HepG2 (cell line): ENCODE results near the gene MAPK11. TPM values are rescaled to one million over a fixed set of nuclear protein-coding genes. Genes with fewer than 3 reads are reported as not detected.

Source experiments
- ARID2 ChIP-seq: sonication (generic); formaldehyde crosslinking; IDR thresholded peaks from 2 replicates; pipeline ENCODE4 v1.8.1; 2022; ENCODE audit warnings: mild to moderate bottlenecking, missing genetic modification reagents, borderline replicate concordance
- ASH2L ChIP-seq: fragments of 300-600, 200-600 bp; sonication (generic); IDR thresholded peaks from 2 replicates; pipeline ENCODE4 v1.7.0; 2017; ENCODE audit warnings: low read depth, mild to moderate bottlenecking, moderate library complexity, mixed read lengths, low read length; ENCODE audit not compliant: insufficient read length
- CENPT ChIP-seq: sonication (generic); formaldehyde crosslinking; IDR thresholded peaks from 2 replicates; pipeline ENCODE4 v1.8.0; 2022; ENCODE audit warnings: low read depth, mild to moderate bottlenecking, moderate library complexity, missing genetic modification reagents
- CERS6 ChIP-seq: sonication (generic); formaldehyde crosslinking; IDR thresholded peaks from 2 replicates; pipeline ENCODE4 v1.5.0; 2020; ENCODE audit warnings: missing genetic modification reagents
- DRAP1 ChIP-seq: IDR thresholded peaks from 2 replicates; pipeline ENCODE4 v1.6.1; 2016; ENCODE audit warnings: missing genetic modification reagents, missing compliant biosample characterization
- FOXA1 ChIP-seq, 2 experiments: fragments of 450-650 bp in 1 of 2; sonication (generic) in 1 of 2; formaldehyde crosslinking in 1 of 2; IDR thresholded peaks; 2 replicates each; pipeline versions ENCODE4 v1.4.0 to v1.6.1; 2016 to 2020; ENCODE audit warnings: missing genetic modification reagents in 1 of 2
- GATAD2A ChIP-seq: IDR thresholded peaks from 2 replicates; pipeline ENCODE4 v1.6.1; 2016
- HHEX ChIP-seq: IDR thresholded peaks from 2 replicates; pipeline ENCODE4 v1.6.1; 2016; ENCODE audit warnings: control low read depth
- HNRNPH1 ChIP-seq: fragments of 200-400 bp; formaldehyde crosslinking; optimal IDR thresholded peaks from 2 replicates; pipeline ENCODE3; 2017; ENCODE audit warnings: mild to moderate bottlenecking, low read depth, low read length
- MAX ChIP-seq: IDR thresholded peaks from 2 replicates; pipeline ENCODE4 v1.6.1; 2012; ENCODE audit warnings: inconsistent platforms
- MEF2D ChIP-seq: sonication (generic); formaldehyde crosslinking; IDR thresholded peaks from 2 replicates; pipeline ENCODE4 v1.5.1; 2020; ENCODE audit warnings: mild to moderate bottlenecking, missing genetic modification reagents
- NAIF1 ChIP-seq: sonication (generic); formaldehyde crosslinking; IDR thresholded peaks from 2 replicates; pipeline ENCODE4 v1.5.0; 2020; ENCODE audit warnings: mild to moderate bottlenecking, missing genetic modification reagents, borderline replicate concordance
- PATZ1 ChIP-seq: sonication (generic); formaldehyde crosslinking; IDR thresholded peaks from 2 replicates; pipeline ENCODE4 v1.4.0; 2020; ENCODE audit warnings: missing genetic modification reagents
- PCBP2 ChIP-seq: fragments of 200-400 bp; formaldehyde crosslinking; optimal IDR thresholded peaks from 2 replicates; pipeline ENCODE3; 2018; ENCODE audit warnings: low read length, low read depth; ENCODE audit not compliant: poor library complexity, severe bottlenecking
- PREB ChIP-seq: sonication (generic); formaldehyde crosslinking; IDR thresholded peaks from 2 replicates; pipeline ENCODE4 v1.4.0; 2020; ENCODE audit warnings: missing genetic modification reagents
- SALL1 ChIP-seq: sonication (generic); formaldehyde crosslinking; IDR thresholded peaks from 2 replicates; pipeline ENCODE4 v1.8.0; 2022; ENCODE audit warnings: mild to moderate bottlenecking, missing genetic modification reagents
- SSRP1 ChIP-seq: IDR thresholded peaks from 2 replicates; pipeline ENCODE4 v1.6.1; 2016; ENCODE audit warnings: control low read depth
- U2AF1 ChIP-seq: fragments of 200-400 bp; formaldehyde crosslinking; optimal IDR thresholded peaks from 2 replicates; pipeline ENCODE3; 2017; ENCODE audit warnings: mild to moderate bottlenecking, low read depth, low read length
- ZFX ChIP-seq: sonication (generic); formaldehyde crosslinking; IDR thresholded peaks from 2 replicates; pipeline ENCODE4 v1.4.0; 2020; ENCODE audit warnings: mild to moderate bottlenecking, low read depth, missing genetic modification reagents, moderate library complexity
- ZFY ChIP-seq: sonication (generic); formaldehyde crosslinking; IDR thresholded peaks from 2 replicates; pipeline ENCODE4 v1.4.0; 2020; ENCODE audit warnings: missing genetic modification reagents
- ZMAT3 ChIP-seq: sonication (generic); formaldehyde crosslinking; conservative IDR thresholded peaks from 2 replicates; pipeline ENCODE4 v1.7.0; 2021; ENCODE audit warnings: missing genetic modification reagents
- ZNF205 ChIP-seq: IDR thresholded peaks from 2 replicates; pipeline ENCODE4 v1.6.1; 2018; ENCODE audit warnings: missing biosample characterization, missing genetic modification reagents
- ZNF260 ChIP-seq: sonication (generic); formaldehyde crosslinking; IDR thresholded peaks from 2 replicates; pipeline ENCODE4 v1.4.0; 2020; ENCODE audit warnings: missing genetic modification reagents, low read depth, mild to moderate bottlenecking, borderline replicate concordance
- ZNF362 ChIP-seq: sonication (generic); formaldehyde crosslinking; IDR thresholded peaks from 2 replicates; pipeline ENCODE4 v1.4.0; 2020; ENCODE audit warnings: missing genetic modification reagents, mild to moderate bottlenecking, borderline replicate concordance
- ZNF75D ChIP-seq: sonication (generic); formaldehyde crosslinking; IDR thresholded peaks from 2 replicates; pipeline ENCODE4 v1.8.1; 2023; ENCODE audit warnings: missing genetic modification reagents, mild to moderate bottlenecking, borderline replicate concordance
- ZSCAN30 ChIP-seq: sonication (generic); formaldehyde crosslinking; IDR thresholded peaks from 2 replicates; pipeline ENCODE4 v1.5.0; 2020; ENCODE audit warnings: mild to moderate bottlenecking, missing genetic modification reagents
- polyA plus RNA-seq, 8 experiments: library from polyadenylated mRNA; depleted of rRNA in 3 of 8; stranded (reverse) in 7 of 8; unstranded in 1 of 8; fragments of >200 nt; fragmentation: Illumina TruSeq in 4 of 8; extraction: Trizol in 4 of 8; gene quantifications; 2 replicates each; pipeline versions ENCODE4 v1.2.1 to v1.2.3, GENCODE V29; 2011 to 2016; ENCODE audit warnings: low read depth in 4 of 8, missing spikeins in 1 of 8, mixed read lengths in 1 of 8; ENCODE audit not compliant: insufficient read depth in 1 of 8
- total RNA-seq, 5 experiments: library from RNA; depleted of rRNA; stranded (reverse); fragments of >200 nt; fragmentation: Illumina TruSeq; extraction: Trizol; gene quantifications; 2 replicates each; pipeline ENCODE4 v1.2.3, GENCODE V29; 2016; ENCODE audit warnings: low read depth in 1 of 5

Gene MAPK11
- total and polyA plus RNA-seq, 2 of the 13 experiments (the other 11 are each of a cell fraction or from before 2014, with no cell fraction given), result 0.15 to 0.17 TPM

GRCh38 chr22:50310949-50311444 is 40.8 kb upstream of the MAPK11 start (continued):
- TF ChIP-seq ZNF205 (CRISPR knock-in tag) (no peak), ZMAT3 (no peak), GATAD2A (CRISPR knock-in tag) (no peak; the same call in 1 of the 2 replicates), ZSCAN30 (CRISPR knock-in tag) (no peak), ARID2 (no peak), PCBP2 (no peak), U2AF1 (no peak), NAIF1 (CRISPR knock-in tag) (no peak), ZNF75D (CRISPR knock-in tag) (no peak), CERS6 (CRISPR knock-in tag) (no peak), ZNF260 (CRISPR knock-in tag) (no peak), PATZ1 (CRISPR knock-in tag) (peak; percentile 68), MAX (0 out of 2 replicates have a peak, but pooled peaks have one; percentile 54), HHEX (CRISPR knock-in tag) (no peak), HNRNPH1 (no peak), SSRP1 (no peak), ZFX (CRISPR knock-in tag) (no peak; the same call in 1 of the 2 replicates), FOXA1 (IDR thresholded peaks at IDR 0.05) (no peak), FOXA1 (CRISPR knock-in tag; IDR thresholded peaks at IDR 0.05) (0 out of 2 replicates have a peak, but pooled peaks have one; percentile 26), DRAP1 (no peak), ZNF362 (CRISPR knock-in tag) (peak; percentile 74; the same call in 1 of the 2 replicates), SALL1 (CRISPR knock-in tag) (peak; percentile 21; the same call in 1 of the 2 replicates), ZFY (CRISPR knock-in tag) (peak; percentile 17; the same call in 1 of the 2 replicates), PREB (CRISPR knock-in tag) (no peak), CENPT (CRISPR knock-in tag) (no peak), MEF2D (no peak), ASH2L (peak; percentile 32)
